Spinal cord (tissue), 10 donors: ENCODE data around the gene INSYN2B. TPM values are rescaled to one million over a fixed set of nuclear protein-coding genes. Genes with fewer than 3 reads are reported as not detected.
A peak's percentile ranks its signal among the peaks of the same experiment; 100 is the strongest.

Experiments
- DNase-seq, 6 donors: peaks; one replicate each; pipeline versions ENCODE4 v3.0.0 to v3.0.0-alpha.2; 2013 to 2015; ENCODE audit warnings: low spot score in 6 of 6, low read depth in 4 of 6
- H3K27ac ChIP-seq: one replicate; pipeline ENCODE4 v1.5.1; 2013; ENCODE audit warnings: low read depth, low read length, control low read depth
- H3K27me3 ChIP-seq: one replicate; pipeline ENCODE4 v1.6.1; 2013; ENCODE audit warnings: low read length; ENCODE audit not compliant: control insufficient read depth, insufficient read depth
- H3K36me3 ChIP-seq: one replicate; pipeline ENCODE4 v1.6.1; 2013; ENCODE audit warnings: low read length; ENCODE audit not compliant: control insufficient read depth, insufficient read depth
- H3K4me1 ChIP-seq: one replicate; pipeline ENCODE4 v1.6.1; 2013; ENCODE audit warnings: low read length; ENCODE audit not compliant: control insufficient read depth, insufficient read depth
- H3K4me3 ChIP-seq: one replicate; pipeline ENCODE4 v1.5.1; 2013; ENCODE audit warnings: low read depth, low read length, control low read depth
- H3K9me3 ChIP-seq: one replicate; pipeline ENCODE4 v1.6.1; 2013; ENCODE audit warnings: low read length; ENCODE audit not compliant: control insufficient read depth, insufficient read depth
- WGBS: methylation state at CpG from one replicate; pipeline ENCODE4 v1.1.5; 2013; ENCODE audit warnings: missing lambda C conversion rate; ENCODE audit not compliant: insufficient coverage; 5-methylcytosine and 5-hydroxymethylcytosine counted together
- polyA plus RNA-seq, 2 donors: library from polyadenylated mRNA; unstranded; fragments of 120-200 nt; gene quantifications; one replicate each; pipeline ENCODE4 v1.2.1, GENCODE V29; 2013; ENCODE audit not compliant: insufficient read length in 2 of 2
- total RNA-seq, 2 donors: library from RNA; depleted of rRNA in 1 of 2; stranded (reverse); fragments of 120-200 nt in 1 of 2; fragments of >200 nt in 1 of 2; gene quantifications; one replicate each; pipeline versions ENCODE4 v1.2.3 to v1.2.4, GENCODE V29; 2013 to 2014
- donor health status: healthy.

INSYN2B gene
- total and polyA plus RNA-seq, 4 donors = 3.2 to 5.3 (median 4.6) TPM

DNA sequence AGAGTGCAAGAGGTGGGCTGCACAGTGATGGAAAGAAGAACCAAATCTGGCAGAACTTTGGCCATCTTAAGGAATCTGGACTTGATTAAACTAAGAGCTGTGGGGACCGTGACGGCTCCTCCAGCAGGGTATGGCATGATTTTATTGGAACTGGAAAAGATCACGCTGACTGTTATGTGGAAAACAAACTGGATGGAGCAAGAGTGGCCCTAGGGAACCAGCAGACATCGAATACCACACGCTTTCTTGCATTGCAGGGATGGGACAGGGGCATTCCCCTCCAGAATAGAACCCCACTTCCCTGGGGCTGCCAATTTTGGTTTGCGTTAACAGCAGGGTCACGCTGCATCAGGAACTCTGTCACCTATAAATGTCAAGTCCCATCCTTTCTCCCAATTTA lies 38.8 kb downstream of the INSYN2B start:
- H3K27ac ChIP-seq = no peak overlapping the region
- no peaks in the 10 kb centered on the region for H3K27me3 ChIP-seq
- no peak for DNase-seq
- peaks cover 9% of the 10 kb centered on the region for H3K4me1 ChIP-seq
- no peaks in the 10 kb centered on the region for H3K9me3 ChIP-seq
- no peak overlapping the region for H3K4me3 ChIP-seq
- 96% methylated on average over 6 of the region's 7 CpGs for WGBS
- H3K36me3 ChIP-seq = no peaks in the 10 kb centered on the region

DNA sequence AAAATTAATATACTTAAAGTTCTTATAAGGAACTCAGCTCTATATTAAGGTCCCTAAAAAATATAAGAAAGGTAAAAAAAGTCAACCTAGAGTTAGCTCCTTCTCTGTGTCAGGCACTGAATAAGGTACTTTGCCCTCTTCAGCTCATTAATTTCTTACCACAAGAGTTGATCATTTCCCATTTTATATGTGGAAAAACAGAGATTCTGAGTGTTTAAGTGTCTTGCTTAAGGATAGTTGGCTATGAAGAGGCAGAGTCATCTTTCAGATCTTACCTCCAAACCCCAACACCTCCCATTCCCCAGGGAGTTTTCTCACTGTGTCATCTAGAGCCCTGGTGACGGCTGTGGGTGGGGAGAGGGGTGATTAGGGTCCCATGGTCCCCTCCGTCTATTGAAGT lies 40.6 kb downstream of the INSYN2B start:
- no peak for DNase-seq
- Histone ChIP-seq H3K9me3 (no peaks in the 10 kb centered on the region), H3K4me3 (no peak overlapping the region), H3K27ac (no peak overlapping the region), H3K4me1 (no peaks in the 10 kb centered on the region), H3K27me3 (no peaks in the 10 kb centered on the region), H3K36me3 (no peaks in the 10 kb centered on the region)
- 88% methylated on average over 1 of the region's 2 CpGs for WGBS

DNA sequence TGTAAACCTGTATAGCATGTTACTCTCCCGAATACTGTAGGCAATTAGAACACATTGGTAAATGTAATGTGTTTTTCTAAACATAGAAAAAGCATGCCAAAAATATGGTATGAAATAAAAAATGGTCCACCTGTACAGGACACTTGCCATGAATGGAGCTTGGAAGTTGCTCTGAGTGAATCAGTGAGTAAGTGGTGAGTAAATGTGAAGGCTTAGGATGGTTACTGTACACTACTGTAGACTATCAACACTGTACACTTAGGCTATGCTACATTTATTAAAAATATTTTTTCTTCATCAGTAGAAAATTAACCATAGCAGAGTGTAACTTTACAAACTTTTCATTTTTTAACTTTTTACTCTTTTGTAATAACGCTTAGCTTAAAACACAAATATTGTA lies 41.9 kb downstream of the INSYN2B start:
- Histone ChIP-seq H3K4me1 (no peaks in the 10 kb centered on the region), H3K4me3 (no peak overlapping the region), H3K27me3 (no peaks in the 10 kb centered on the region), H3K9me3 (no peaks in the 10 kb centered on the region), H3K36me3 (no peaks in the 10 kb centered on the region), H3K27ac (no peak overlapping the region)
- no peak for DNase-seq
- no CpG with 5 or more reads among the region's 2 CpGs for WGBS

DNA sequence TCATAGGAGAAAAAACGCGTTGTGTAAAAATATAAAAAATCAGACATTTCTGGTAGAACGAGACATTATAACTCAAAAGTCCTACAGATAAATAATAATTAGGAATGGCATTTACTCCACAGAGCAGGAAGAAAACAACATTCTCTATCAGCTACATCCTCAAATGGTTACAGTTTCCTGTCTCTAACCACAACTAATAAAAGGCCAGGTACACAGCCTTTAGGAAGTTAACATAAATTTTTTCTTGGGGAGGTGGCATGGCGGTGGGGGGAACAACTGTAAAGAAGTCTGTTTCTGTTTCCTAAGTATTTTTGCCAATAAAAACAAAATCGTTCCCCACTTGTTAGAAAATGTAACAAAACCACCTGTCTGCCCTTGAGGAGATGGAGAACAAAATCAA lies 44.5 kb downstream of the INSYN2B start:
- no peaks in the 10 kb centered on the region for H3K9me3 ChIP-seq
- H3K4me1 ChIP-seq = no peaks in the 10 kb centered on the region
- 71% methylated on average over 1 of the region's 5 CpGs for WGBS
- no peak overlapping the region for H3K27ac ChIP-seq
- H3K27me3 ChIP-seq = no peaks in the 10 kb centered on the region
- no peaks in the 10 kb centered on the region for H3K36me3 ChIP-seq
- DNase-seq = no peak
- H3K4me3 ChIP-seq = no peak overlapping the region

DNA sequence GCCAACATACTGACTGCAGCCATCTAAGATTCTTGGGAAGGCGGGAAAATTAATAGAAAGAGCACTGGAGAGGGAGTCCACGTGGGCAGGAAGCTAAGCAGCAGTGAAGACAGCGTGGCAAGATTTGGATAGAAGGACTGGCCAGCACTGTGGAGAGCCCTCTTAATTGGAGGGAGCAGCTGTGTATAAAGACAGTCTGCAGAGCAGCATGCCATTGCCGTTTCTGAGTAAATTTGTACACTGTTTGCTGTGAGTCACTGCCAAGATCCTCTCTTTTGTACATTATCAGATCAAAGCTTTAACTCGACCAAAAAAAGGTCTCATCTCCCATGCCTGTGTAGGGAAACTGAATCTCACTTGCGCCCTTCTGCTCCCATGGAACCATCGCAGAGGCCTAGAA lies 45.3 kb downstream of the INSYN2B start:
- Histone ChIP-seq H3K9me3 (no peaks in the 10 kb centered on the region), H3K27ac (no peak overlapping the region), H3K27me3 (no peaks in the 10 kb centered on the region), H3K4me1 (no peaks in the 10 kb centered on the region), H3K4me3 (no peak overlapping the region), H3K36me3 (no peaks in the 10 kb centered on the region)
- 48% methylated on average over 6 of the region's 7 CpGs for WGBS
- peak in 1 of 6 donors; percentile 30 for DNase-seq

DNA sequence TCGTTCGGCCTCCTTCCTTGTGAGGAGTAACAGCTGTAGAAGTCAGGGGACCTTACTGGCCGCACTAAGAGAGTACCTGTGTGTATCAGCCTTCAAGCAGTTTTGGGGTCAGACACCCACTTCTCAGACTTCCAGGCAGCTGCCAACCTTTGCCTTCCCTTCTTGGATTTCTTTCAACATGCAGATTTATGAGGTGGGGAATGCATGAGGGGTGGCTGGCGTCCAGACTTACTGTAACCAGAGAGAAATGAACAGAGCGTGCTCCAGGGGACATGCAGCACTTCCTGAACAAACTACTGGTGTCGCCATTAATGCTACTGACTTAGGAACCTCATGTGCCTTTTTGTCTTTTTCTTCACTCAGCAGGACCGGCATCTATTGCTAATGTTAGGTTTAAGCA lies 46.7 kb downstream of the INSYN2B start:
- Histone ChIP-seq H3K27me3 (no peaks in the 10 kb centered on the region), H3K36me3 (no peaks in the 10 kb centered on the region), H3K4me3 (no peak overlapping the region), H3K27ac (no peak overlapping the region), H3K9me3 (no peaks in the 10 kb centered on the region), H3K4me1 (no peaks in the 10 kb centered on the region)
- WGBS = no CpG with 5 or more reads among the region's 7 CpGs
- DNase-seq = peak in 2 of 6 donors; percentile 23 to 57

DNA sequence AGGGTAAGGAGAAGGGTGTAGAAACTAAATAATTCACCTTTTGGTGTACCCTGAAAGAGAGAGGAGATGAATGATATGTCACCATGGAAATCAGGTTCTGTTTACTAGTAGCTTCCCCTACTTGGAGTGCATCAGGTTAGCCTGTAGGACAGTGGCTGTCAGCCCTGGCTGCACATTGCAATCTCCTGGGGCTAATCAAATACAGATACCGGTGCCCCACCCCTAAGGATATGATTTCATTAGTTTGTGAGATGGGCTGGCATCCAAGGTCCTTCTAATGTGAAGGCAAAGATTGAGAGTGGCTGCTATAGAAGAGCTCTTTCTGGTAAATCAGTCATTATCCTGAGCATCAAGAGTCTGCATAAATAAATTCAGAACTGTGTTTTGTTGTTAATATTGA lies 47.2 kb downstream of the INSYN2B start:
- Histone ChIP-seq H3K27ac (no peak overlapping the region), H3K9me3 (no peaks in the 10 kb centered on the region), H3K4me1 (no peaks in the 10 kb centered on the region), H3K4me3 (no peak overlapping the region), H3K27me3 (no peaks in the 10 kb centered on the region), H3K36me3 (no peaks in the 10 kb centered on the region)
- DNase-seq = no peak
- WGBS = no CpG with 5 or more reads among the region's 1 CpG

DNA sequence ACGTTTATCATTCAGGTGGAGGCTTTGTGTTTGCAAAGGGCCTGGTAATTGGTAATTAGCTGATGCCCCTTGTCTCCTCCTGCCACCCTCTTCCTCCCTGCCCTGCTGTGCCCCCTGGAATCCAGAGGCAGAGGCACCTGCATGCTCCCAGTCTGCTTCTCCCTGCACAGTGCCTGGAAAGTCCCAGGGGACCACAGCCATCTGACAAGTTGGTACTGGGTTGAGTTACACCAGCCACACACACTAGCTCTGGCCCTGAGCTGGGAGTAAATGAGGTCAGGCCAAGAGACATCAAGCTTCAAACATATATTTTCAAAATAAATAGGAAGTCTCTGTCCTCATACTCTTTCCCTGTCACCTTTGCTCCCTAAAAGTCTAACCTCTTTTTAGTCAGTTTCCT lies 56.3 kb downstream of the INSYN2B start:
- no peak for DNase-seq
- Histone ChIP-seq H3K4me1 (no peaks in the 10 kb centered on the region), H3K4me3 (no peak overlapping the region), H3K27ac (no peak overlapping the region), H3K9me3 (no peaks in the 10 kb centered on the region), H3K27me3 (no peaks in the 10 kb centered on the region), H3K36me3 (no peaks in the 10 kb centered on the region)
- WGBS = no CpG with 5 or more reads among the region's 1 CpG

DNA sequence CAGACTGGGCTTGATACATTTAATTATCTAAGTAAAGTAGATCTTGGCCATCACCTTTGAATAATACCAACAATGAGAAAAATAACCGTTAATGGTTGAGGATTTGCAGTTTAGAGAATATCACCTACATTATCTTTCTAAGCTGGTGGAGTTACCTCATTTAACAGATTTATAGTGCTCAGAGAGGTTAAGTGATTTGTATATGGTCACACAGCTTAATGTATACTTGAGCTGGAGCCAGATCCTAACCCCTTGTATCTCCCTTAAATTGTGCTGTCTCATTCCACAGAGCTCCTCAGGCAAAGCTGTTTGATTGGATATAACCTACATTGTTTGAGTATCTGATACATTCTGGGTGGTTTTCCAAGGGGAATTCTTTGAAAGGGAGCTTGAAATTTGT lies 57.8 kb downstream of the INSYN2B start:
- H3K9me3 ChIP-seq = no peaks in the 10 kb centered on the region
- no peaks in the 10 kb centered on the region for H3K27me3 ChIP-seq
- H3K4me1 ChIP-seq = no peaks in the 10 kb centered on the region
- WGBS = no CpG with 5 or more reads among the region's 1 CpG
- H3K36me3 ChIP-seq = no peaks in the 10 kb centered on the region
- H3K4me3 ChIP-seq = no peak overlapping the region
- H3K27ac ChIP-seq = no peak overlapping the region
- no peak for DNase-seq

DNA sequence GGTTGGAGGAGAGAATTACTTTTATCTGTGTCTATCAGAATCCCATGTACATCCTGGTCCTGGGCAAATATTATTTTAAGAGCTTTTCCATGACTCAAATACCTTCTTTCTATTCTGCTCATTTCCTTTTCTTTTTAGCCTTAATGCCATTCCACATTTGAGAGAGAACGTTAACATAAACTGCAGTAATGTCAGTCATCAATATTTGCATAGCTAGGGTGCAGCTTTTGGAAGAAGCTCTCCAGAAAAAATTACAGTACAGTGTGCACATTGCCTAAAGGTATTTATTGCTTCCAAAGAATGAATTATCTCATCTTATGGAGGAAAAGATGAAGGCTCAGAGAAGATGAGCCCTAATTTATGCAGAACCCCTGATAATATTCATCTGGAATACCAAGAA lies 58.3 kb downstream of the INSYN2B start:
- Histone ChIP-seq H3K4me3 (no peak overlapping the region), H3K27ac (no peak overlapping the region), H3K27me3 (no peaks in the 10 kb centered on the region), H3K4me1 (no peaks in the 10 kb centered on the region), H3K36me3 (no peaks in the 10 kb centered on the region), H3K9me3 (no peaks in the 10 kb centered on the region)
- WGBS = 67% methylated on average over 1 of the region's 1 CpG
- DNase-seq = no peak
